HG03575 (cell line): ENCODE results near the gene ZNF292.

Experiments used
- ATAC-seq: cut with Tn5 transposase; IDR thresholded peaks from one replicate; pipeline ENCODE4 v1.9.1; 2021; ENCODE audit not compliant: unreplicated experiment, insufficient number of reproducible peaks, low FRiP score; ENCODE audit errors: extremely low read depth

The ZNF292 gene

GRCh38 chr6:87312860-87313259 lies 157.5 kb downstream of the ZNF292 start:
- no peak for ATAC-seq
